GM18951 (cell line): Measurements from ENCODE around the gene SPIRE1.

ENCODE experiments used
- POLR2A ChIP-seq: IDR thresholded peaks from 4 replicates; pipeline ENCODE4 v1.6.1; 2011; ENCODE audit warnings: mild to moderate bottlenecking; ENCODE audit not compliant: insufficient read length, insufficient read depth; ENCODE audit errors: extremely low read depth
- in situ Hi-C: fragments of 300-500 bp; cut with MboI; formaldehyde crosslinking; loops from one replicate; pipeline ENCODE4 v1.12.0; 2022; ENCODE audit warnings: low sequenced_read_pairs, mixed read lengths, inconsistent platforms; ENCODE audit not compliant: unreplicated experiment

Gene SPIRE1

DNA sequence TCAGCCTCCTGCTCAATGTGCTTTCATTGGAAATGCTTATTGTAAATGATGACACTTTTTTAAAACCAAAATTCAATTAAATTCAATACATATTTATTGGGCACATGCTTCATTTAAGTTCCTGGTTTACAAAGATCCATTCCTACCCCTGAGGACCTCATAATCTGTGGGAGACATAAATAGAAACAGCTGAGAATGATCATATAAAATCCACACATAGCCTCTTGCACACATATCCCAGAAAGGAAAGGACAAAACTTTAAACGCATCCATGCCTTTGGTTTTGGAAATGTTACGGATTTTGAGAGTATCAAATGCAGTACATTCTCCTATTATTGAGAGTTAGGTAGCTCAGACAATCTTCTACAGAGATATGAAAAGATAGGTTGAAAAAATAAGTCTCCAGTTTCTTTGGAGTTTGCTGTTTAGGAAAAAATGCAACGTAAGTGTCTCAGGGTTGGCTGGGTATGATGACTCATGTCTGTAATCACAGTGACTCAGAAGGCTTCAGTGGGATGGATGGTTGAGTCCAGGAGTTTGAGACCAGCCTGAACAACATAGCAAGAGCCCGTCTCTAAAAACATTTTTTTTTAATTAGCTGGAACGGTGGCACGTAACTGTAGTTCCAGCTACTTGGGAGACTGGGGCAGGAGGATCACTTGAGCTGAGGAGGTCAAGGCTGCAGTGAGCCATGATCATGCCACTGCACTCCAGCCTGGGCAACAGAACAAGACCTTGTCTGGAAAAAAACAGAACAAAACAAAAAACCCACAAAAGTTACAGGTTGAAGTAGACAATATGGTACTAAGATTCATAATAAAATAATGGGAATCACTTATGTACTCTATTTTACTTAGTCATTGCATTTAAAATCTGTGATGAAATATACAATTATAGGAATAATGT is 254.1 kb downstream of the SPIRE1 start:
- in situ Hi-C loops, result no loop called here
- TF ChIP-seq POLR2A, result no peak

GRCh38 chr18:12401881-12402280 is 256.0 kb downstream of the SPIRE1 start:
- no peak for TF ChIP-seq POLR2A
- in situ Hi-C loops, result no loop called here

DNA sequence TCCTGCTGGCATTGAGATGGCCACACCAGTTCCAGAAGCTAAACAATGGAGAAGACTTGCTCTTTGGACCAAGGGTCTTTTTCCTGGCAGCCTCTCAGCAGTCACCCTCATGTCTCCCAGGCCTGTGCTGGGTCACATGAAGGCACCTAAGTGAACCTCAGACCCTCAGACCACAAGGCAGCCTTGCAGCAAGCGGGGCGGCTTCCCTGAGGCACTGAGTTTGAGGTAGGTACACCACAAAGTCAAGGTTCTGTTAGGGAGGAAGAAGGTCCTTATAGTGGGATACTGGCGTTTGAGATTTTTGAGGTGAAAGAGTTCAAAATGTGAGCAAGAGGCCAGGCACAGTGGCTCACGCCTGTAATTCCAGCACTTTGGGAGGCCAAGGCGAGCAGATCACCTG is 258.7 kb downstream of the SPIRE1 start:
- in situ Hi-C loops, result loop anchor here (25.0 kb wide), 1 partner anchor 538 kb away; the partner anchor contains the start of gene SEH1L
- no peak for TF ChIP-seq POLR2A

DNA sequence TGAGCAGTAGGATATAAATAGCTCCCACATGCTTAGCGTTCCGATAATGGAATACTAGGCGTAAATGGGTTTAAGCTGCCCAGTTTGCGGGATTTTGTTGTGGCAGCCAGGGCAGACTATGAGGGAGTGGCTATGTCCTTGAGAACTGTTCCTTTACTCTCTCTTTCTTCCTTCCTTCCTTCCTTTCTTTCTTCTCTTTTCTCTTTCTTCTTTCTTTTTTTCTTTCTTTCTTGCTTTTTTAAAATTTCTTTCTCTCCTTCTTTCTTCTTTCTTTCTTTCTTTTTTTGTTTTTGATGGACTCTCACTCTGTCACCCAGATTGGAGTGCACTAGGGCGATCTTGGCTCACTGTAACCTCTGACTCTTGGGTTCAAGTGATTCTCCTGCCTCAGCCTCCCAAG is 259.3 kb downstream of the SPIRE1 start:
- no peak for TF ChIP-seq POLR2A
- in situ Hi-C loops, result loop anchor here (25.0 kb wide), 1 partner anchor 539 kb away; the partner anchor contains the start of gene SEH1L

- in situ Hi-C loops, result loop anchor here (25.0 kb wide), 1 partner anchor 540 kb away; the partner anchor contains the start of gene SEH1L
- TF ChIP-seq POLR2A, result no peak
These were observed 260.1 kb downstream of the SPIRE1 start for GRCh38 chr18:12397793-12398192.

- in situ Hi-C loops, result loop anchor here (25.0 kb wide), 1 partner anchor 540 kb away; the partner anchor contains the start of gene SEH1L
- TF ChIP-seq POLR2A, result no peak
These were observed 260.7 kb downstream of the SPIRE1 start for GRCh38 chr18:12397254-12397653.
